Activated T-helper 1 cell treated with anti-CD3 and anti-CD28 coated beads, Interleukin-2, amount 50 U/mL, for 16 hours (primary cell): ENCODE measurements around the gene CSTPP1.
A peak's percentile ranks its signal among the peaks of the same experiment; 100 is the strongest.

Experiments
- DNase-seq, 2 donors: peaks; one replicate each; pipeline ENCODE4 v3.0.0-alpha.2; 2020; ENCODE audit warnings: low read depth in 1 of 2, low spot score in 1 of 2

Gene CSTPP1

DNA sequence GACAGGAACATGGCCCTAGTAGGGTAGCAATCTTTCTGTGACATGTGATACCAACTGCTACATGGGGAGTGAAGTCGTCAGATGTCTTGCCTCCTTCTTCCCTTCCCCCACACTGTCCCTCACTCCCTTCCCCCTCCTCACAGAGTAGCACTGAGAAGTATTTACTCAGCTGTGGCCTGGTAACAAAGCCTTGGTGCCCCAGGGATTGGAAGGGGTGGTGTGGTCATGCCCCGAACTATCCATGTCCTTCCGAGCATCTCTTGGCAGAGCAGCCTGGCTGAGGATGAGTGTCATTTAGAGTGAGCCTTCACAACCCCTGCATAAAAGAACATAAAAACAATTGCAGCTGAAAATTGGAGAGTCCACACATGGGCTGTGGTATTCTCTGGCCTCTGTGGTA is 194.0 kb downstream of the CSTPP1 start:
- DNase-seq: no peak

DNA sequence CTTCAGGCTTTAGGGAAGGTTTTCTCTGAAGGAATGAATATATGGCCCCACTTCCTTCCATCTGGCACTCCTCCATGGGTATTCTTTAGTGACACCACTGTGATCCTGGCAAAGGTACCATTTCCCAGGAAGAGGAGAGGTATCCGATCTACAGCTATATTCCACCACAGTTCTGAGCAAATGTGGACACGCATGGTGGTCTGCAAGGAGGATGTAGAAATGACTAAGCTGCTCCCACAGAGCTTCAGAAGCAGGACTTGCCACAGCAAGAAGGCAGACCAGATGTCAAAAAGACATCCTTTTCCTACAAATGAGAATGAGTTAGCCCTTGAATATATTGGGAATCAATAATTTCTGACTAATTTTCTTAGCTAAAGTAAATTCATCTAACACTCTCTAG is 194.6 kb downstream of the CSTPP1 start:
- no peak for DNase-seq

DNA sequence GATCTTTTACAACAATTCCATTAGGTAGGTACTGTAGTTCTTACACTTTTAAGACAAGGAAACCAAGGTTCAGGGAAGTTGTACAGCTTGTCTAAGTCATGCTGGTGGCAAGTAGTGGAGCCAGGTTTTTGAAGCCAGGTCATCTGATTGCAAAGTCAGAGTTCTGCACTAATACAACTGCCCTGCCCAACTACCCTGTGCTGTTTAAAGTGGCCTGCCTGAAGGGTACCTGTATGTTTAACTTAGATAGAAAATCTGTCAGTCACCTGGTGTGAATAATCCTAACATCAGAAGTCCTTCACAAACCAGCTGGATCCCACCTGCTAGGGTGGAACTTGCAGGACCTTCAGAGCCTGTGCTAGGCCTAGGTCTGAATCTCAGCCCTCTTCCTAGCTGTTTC is 195.9 kb downstream of the CSTPP1 start:
- no peak for DNase-seq

DNA sequence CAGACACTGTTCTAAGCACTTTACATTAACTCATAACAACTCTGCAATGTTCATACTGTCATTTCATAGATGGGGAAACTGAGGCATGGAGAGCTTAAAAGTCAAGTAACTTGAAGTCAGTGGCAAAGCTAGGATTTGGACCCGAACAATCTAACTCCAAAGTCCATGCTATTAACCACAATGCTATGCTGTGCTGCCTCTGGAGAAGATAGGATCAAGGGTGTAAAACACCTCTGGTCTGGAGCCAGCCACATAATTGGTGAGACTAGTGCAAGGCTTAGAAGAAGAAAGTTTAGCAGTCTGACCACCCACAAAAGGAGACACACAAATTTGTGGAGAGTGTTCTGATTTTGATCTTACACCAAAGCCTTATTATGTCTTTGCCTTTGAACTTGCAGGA is 196.4 kb downstream of the CSTPP1 start:
- no peak for DNase-seq

DNA sequence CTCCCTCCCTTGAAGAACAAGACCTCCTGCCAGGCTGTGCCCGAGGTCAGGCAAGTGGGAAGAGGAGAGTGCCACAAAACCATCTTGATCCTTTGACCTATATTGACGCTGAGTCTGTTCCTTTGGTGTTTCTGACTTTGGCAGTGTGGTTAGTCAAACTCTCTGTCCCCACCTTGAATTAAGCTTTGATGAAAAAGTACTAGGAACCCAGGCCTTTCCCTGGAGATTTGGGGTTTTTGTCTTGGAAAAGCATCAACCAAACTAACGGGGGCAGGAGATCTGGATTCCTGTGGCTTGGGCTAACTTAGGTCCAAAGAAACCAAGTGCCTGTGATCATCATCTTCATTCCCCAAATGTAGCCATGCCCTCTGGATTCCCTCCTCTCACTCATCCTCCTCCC is 199.8 kb downstream of the CSTPP1 start:
- DNase-seq: no peak

DNA sequence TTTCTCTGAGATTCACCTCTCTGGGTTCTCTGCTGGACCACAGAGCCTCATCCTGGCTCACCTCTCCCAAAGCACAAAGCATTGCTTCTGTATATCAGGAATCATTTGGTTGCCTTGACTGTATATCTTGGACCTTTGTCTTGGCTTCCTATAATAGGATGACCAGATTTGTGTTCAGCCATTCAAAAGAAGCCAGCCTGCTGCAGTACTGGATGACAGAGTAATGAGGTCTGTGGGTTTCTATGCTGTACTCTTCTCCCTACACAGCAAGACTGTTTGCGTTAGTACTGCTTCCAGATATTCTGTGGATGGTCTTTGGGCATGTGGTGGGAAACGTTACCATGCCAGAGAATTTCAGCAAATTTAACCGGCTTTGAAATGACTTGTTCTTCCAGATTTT is 200.4 kb downstream of the CSTPP1 start:
- no peak for DNase-seq

DNA sequence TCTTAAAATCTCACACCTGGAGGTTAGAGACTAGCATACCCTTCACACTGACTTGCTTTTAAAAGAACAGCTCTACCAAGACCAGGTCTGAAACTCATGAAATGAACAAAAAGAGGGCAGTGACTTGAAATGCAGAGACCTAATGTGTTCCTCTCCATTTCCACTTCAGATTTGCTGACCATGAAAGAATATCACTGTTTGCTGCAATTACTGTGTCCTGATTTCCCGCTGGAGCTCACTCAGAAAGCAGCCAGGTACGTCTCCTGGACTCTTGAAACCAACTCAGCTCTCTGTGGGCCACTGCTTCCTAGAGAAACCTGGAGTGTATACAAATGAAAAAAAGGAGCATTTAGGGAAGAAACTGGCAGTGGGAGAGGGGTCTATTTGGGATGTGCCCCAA is 200.9 kb downstream of the CSTPP1 start:
- DNase-seq: no peak

DNA sequence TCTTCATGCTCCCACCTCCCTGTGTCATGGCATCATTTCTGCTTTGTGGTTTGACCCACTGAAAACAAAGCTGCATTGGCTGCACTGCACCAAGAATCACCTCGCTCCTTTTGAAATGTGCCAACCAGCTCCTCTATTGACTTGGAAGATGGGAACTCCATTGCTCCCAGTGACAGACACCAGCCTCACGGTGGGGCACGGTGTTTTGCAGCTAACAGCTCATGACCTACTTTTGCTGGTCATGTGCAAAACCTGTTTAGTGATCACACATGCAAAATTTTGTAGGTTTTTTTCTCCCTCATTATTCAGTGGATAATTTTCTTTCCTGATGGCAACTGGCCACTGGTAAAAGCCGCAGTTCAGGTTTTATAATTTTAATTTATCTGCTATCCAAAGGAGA is 203.3 kb downstream of the CSTPP1 start:
- DNase-seq: no peak

DNA sequence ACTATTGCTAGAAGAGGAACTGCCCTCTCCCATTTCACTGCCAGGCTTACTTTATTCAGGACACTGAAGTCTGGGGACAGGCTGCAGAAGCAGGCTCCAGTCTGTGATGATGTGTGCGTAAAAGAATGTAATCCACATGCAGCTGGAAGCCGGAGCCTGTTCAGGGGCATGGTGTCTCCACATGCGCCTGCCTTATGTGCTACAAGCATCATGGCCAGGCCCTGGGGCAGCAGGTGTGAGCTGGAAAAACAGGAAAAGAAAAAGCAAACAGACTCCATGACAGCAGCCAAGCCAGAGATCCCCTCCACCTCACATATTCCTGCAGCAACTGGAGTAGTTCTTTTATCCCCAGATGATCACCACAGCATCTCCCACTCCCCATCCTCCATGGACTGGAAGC is 206.8 kb downstream of the CSTPP1 start:
- no peak for DNase-seq

DNA sequence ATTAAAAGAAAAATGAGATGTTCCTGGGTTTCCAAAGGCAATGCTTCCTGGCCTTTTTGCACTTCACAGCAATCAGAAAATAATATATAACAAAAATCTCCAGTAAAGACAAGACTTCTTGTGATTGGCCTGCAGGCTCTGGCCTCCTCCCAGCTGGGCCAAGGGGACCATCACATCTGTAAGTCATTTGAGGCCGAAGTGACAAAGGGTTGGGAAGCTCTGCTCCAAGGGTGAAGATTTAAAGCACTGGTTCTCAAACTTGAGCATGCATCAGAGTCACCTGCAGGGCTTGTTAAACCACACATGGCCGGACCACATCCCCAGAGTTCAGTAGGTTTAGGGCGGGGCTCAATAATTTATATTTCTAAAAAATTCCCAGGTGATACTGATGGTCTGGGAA is 208.0 kb downstream of the CSTPP1 start:
- DNase-seq: no peak

DNA sequence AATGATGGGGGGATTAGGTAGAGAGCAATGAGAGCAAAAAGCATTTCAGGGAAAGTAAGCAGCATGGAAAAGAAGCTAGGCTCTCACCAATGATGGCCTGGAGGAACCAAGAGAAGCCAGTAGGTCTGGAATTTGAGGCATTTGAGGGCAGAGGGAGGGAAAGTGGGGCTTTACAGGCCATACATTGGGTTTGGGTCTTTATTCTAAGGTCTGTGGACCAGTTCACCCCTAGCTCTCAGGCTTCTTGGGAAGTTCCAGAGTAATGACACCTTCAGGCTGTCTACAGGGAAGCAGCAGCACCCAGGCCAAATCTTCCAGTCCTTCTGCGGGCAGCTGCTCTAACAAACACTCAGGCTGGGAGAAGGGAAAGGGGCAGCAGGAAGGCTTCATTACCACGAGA is 210.7 kb downstream of the CSTPP1 start:
- DNase-seq: no peak

DNA sequence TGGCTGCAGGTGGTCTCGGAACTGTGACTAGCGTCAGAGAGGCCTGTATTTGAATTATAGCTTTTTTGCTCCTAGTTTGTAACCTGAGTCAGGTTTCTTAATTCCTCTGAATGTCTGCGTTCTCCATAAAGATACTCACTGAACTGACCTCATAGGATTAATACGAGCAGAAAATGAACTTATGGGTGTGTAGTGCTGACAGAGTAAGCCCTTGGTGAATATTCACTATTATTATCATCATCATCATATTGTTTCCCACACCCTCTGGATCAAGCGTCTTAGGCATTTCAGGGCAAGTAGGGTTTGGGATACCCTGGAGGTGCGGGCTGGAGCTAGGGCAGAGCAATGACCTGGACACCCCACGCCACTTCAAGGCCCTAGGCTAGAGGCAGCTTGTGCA is 211.1 kb downstream of the CSTPP1 start:
- no peak for DNase-seq

DNA sequence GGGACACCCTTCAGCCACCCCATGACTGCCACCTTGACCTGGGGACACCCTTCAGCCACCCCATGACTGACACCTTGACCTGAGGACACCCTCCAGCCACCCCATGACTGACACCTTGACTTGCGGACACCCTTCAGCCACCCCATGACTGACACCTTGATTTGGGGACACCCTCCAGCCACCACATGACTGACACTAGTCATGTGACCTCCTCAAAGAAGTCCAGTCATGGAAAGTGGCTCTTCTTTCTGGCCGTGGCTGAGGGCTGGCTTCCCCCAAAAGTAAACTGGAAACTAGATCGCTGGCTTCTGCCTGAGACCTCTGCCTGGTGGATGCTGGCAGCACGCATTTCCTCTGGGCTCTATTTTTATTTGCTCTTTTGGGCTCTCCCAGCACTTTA is 211.7 kb downstream of the CSTPP1 start:
- no peak for DNase-seq

DNA sequence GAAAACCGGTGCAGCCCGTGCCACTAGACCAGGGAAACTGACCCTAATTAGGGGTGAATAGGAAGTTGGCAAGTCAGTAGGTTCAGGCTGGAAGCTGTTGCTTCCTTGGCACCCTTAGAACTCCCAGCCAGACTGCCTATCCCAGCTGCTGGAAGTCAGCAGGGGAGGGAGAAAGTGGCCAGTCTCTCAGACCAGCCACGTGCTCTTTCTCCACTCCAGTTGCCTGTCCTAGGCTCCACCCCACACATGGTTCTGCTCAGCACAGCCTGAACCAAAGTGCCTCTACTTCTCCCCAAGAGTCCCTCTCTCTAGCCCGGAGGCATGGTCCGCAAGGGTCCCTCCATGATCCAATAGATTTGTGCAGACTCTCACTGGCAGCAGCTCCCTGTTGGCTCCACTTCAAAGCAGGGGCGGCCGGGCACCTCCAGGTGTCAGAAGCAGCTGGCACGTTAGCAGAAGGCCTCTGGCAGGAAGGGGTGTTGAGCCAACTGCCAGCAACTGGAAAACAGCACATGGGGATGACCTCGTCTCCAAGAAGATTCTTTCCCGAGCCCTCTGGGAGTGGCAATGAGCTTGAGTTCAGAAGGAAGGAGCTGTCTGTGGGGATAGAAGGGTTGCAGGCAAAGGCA is 212.5 kb downstream of the CSTPP1 start:
- DNase-seq: no peak

DNA sequence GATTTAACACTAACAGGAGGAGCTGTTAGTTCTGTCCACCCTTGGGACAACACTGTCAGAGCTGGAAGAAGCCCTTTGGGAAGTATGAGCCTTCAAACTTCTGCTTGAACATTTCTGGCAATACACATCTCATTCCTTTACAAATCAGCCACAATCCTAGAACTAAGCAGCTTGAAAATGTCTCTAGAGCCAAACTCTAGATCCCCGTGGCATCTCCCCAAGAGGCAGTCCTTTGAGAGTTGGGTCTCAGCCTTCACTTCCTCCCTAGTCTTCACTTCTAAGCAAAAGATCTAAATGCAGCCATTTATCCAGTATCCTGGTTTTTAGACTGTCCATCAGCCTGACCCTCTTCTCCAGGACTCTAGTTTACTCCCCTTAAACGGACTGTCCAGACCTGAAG is 213.2 kb downstream of the CSTPP1 start:
- no peak for DNase-seq

DNA sequence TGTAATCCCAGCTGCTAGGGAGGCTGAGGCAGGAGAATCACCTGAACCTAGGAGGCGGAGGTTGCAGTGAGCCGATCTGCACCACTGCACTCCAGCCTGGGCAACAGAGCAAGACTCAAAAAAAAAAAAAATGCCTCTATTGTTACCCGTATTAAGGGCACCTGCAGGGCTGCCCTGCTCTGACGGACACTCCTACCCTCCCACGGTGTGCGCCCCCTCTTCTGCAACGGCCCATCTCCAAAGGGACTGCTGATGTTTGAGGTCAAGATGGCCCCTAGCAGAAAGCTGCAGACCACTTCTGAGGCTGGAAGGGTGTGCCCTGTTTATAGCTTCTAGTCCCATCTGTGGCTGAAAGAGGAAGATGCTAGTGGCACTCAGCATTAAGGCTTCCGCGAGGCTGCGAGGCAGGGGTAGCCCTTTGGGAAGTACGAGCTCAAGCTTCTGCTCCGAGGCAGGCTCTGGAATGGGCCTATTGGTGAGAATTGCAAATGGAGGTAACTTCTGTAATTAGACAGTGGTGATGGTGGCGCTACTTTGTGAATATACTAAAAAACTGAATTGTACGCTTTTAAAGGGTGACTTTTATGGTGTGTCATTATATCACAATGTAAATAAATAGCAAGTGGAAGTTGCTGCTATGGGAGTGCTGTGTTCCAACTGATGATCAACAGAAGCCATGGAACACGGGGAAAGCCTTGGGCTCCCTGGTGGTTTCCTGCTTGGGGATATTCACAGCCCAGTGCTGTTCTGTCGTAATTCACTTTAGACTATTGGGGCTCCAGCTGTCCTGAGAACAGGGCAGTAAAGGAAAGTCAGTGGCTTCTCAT is 215.8 kb downstream of the CSTPP1 start:
- DNase-seq: no peak

DNA sequence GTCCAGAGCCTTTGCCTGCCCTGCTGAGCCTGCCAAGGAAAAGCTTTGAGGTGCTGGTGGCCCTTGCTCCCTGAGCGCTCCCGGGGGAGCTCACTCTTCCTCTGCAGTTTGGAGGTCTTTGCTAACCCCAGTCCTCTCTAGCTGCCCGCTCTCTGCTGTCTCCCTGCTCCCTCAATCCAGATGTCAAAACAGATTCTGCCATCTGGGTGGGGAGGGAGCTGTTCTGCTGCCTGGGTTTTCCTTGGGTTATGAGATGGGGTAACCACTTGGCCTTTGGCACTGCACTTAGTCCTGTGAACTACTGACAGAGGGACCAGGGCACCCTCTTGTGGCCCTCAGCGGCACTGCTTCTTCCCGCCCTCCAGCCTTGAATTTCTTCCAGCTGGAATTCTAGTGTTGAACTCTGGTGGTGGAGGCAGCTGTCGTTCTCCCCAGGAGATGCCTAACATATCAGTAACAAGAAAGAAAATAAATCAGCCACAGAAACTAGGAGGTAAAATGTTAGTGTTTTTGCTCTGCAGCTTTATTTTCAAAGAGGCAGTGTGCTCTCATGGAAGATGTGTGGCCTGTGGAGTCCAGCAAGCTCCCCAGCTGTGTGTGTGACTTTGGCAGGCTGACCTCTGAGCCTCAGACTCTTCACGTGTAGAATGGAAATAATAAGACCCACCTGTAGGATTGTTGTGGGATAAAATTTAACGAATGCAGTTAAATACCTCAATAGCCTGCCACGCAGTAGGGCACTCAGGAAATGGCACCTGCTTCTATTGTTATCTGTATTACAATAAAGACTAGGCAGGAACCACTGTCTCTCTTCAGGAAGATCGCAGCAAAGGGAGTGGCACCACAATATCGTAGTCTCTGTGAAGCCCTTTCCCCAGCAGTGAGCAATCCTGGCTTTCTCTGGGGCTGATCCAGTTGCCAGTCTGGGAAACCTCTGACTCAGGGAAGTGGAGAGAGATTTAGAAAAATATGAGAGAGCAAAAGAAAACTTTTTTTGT is 216.7 kb downstream of the CSTPP1 start:
- DNase-seq: peak in 1 of 2 donors; percentile 24

DNA sequence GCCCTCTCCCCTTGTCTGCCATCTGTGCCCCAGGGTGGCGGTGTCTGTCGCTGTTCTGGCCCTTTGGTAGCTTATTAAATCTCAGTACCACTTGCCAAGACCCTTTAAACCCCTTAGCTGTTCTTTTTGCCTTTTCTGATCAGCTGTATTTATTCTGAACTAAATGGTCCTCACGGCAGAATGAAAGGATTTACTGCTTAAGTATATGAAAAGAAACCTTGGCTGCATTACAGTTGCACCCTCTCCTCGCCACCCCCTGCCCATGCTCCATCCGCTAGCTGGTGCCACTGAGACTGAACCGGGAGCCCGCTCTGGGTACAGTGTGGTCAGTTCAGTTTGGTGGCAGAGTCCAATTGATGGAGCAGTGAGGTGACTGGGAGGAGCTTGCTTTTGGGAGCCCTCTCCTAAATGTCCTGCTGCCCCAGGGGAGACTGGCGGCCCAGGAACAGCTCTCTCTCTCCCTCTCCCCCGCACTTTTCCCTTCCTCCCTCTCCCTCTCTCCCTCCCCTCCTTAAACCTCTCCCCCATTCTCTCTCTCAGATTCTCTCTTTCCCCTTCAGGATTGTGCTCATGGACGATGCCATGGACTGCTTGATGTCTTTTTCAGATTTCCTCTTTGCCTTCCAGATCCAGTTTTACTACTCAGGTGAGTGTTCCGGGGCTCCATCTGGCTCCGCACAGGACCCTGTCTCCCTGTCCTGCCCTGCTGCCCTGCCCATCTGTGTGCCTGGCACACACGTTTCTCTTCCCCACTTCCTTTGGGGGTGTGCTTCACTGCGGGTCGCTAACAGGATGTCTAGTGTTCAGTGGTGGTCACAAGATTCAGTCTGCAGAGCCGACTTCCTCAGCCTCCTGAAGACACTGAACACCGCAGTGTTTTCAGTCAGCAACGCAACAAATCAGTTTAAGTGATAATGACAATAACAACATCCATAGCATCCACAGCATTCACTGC is 218.3 kb downstream of the CSTPP1 start:
- no peak for DNase-seq

DNA sequence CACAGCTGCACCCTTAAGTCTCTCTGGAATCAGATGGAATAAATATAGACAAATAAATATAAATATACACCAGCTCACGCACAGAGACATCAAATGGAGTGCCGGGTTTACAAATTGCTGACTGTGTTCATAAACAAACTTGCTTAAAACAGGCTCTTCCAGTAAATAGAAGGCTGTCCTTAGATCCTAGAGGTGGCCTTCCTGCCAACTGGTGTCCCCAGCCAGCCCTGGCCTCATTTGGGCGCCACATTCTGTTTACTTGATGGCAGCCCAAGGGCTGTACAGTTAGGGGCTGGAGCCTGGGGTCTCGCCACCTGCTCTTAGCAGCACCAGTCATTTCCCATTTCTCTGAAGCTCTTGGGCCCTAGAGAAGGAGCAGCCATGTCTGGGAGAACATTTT is 219.3 kb downstream of the CSTPP1 start:
- DNase-seq: no peak

DNA sequence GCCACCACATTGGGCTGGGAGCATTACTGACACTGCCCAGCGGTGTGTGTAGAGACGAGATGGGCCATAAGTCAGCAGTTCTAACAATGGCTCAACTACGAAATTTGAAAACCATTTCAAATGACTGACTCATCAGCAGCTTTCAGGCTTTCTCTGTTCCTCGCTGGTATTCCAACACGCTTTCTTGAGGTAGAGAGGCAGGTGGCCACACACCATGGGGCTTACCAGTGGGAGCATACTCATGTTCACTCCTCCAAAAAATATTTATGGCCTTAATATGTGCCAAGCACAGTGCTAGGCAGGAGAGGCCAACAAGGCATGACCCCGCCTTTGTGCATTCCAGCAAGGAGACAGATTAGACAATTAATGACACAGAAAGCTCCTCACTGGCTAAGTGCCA is 219.8 kb downstream of the CSTPP1 start:
- no peak for DNase-seq

DNA sequence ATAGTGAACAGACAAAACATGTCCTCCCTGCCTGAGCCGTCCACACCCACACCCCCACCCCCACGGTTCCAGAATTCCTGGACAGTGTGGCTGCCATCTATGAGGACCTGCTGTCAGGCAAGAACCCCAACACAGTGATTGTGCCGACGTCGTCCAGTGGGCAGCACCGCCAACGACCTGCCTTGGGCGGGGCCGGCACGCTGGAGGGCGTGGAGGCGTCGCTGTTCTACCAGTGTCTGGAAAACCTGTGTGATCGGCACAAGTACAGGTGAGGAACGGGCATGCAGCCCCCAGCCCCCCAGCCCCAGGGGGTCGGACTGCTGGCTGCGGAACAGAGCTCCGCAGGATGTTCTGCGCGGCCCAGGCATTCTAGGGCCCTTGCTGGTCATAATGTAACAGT is 220.4 kb downstream of the CSTPP1 start:
- DNase-seq: no peak
